ENCODE data around the gene FXR2.
"Not testable (repeated sequence)": the region's sequence is repeated elsewhere in the genome, so short reads cannot be mapped to it uniquely, and the experiment has no call there.

Gene FXR2

DNA sequence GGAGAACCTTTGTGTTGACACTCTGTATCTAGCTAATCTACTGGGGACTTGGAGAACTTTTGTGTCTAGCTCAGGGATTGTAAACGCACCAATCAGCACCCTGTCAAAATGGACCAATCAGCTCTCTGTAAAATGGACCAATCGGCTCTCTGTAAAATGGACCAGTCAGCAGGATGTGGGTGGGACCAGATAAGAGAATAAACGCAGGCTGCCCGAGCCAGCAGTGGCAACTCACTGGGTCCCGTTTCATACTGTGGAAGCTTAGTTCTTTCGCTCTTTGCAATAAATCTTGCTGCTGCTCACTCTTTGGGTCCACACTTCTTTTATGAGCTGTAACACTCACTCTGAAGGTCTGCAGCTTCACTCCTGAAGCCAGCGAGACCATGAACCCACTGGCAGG, 26.9 kb upstream of the FXR2 start:
- not testable (repeated sequence) for H3K4me1 Mint-ChIP-seq (ENCODE audit: low read depth in 2 of 2); H3K4me3 Mint-ChIP-seq; ATAC-seq (replicated peaks); DNase-seq; H3K9me3 Mint-ChIP-seq; H3K27ac Mint-ChIP-seq; H3K36me3 Mint-ChIP-seq (ENCODE audit: insufficient read depth)
- peaks cover 9 to 29% of the 10 kb centered on the region in 2 donors for H3K27me3 Mint-ChIP-seq

DNA sequence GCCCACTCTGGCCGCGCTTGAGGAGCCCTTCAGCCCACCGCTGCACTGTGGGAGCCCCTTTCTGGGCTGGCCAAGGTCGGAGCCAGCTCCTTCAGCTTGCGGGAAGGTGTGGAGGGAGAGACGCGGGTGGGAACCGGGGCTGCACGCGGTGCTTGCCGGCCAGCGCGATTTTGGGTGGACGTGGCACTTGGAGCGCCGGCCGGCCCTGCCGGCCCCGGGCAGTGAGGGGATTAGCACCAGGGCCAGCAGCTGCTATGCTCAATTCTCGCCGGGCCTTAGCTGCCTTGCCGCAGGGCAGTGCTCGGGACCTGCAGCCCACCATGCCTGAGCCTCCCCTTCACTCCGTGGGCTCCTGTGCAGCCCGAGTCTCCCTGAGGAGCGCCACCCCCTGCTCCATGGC, 26.1 kb upstream of the FXR2 start:
- no peaks in the 10 kb centered on the region for H3K36me3 Mint-ChIP-seq (ENCODE audit: insufficient read depth)
- no peak overlapping the region for H3K27ac Mint-ChIP-seq
- H3K4me1 Mint-ChIP-seq (ENCODE audit: low read depth in 2 of 2), result no peaks in the 10 kb centered on the region
- no peaks in the 10 kb centered on the region for H3K9me3 Mint-ChIP-seq
- peaks cover under 1 to 21% of the 10 kb centered on the region in 2 donors for H3K27me3 Mint-ChIP-seq
- ATAC-seq (replicated peaks), result no peak
- DNase-seq, result no peak
- no peak overlapping the region for H3K4me3 Mint-ChIP-seq

DNA sequence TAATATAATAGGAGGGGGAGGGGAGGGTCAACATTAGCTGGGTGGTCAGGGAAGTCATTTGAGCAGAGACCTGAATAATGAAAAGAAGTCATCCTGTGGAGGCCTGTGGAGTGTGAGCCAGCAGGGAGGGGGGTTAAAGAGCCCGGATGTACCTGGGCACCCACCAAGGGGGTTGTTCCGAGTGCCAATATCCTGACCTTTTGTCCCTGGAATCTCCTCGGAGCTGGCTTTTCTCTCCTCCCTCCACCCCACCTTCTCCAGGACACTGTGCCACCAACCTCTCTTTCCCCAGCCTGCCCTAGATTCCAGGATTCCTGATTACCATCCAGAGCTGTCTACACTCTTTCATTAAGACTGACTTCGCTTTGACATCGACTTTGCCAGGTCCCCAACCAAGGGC, 21.5 kb upstream of the FXR2 start:
- no peak overlapping the region for H3K4me3 Mint-ChIP-seq
- H3K36me3 Mint-ChIP-seq (ENCODE audit: insufficient read depth), result no peaks in the 10 kb centered on the region
- H3K9me3 Mint-ChIP-seq, result no peaks in the 10 kb centered on the region
- H3K27ac Mint-ChIP-seq, result peak overlapping the region in 1 of 2 donors; percentile 20
- peaks cover 0 to 7% of the 10 kb centered on the region in 2 donors for H3K27me3 Mint-ChIP-seq
- no peak for ATAC-seq (replicated peaks)
- H3K4me1 Mint-ChIP-seq (ENCODE audit: low read depth in 2 of 2), result no peaks in the 10 kb centered on the region
- no peak for DNase-seq

DNA sequence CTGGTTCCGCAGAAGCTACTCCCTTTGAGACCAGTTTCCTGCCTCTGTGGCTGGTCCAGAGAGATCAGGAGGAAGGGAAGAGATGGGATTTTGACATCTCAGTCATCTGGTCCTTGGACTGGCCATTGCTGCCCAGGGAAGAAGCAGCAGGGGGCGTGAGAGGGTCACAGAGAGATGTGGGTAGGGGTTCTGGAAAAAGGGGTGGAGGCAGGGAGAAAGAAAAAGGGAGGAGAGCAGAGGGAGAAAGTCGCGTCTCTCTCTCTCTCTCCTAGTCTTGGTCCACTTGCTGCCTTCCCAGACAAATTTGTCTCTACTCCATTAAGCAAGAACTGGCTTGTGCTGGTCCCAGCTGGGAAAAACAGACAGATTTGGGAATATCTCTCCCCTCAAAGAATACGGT, 19.7 kb upstream of the FXR2 start:
- DNase-seq (no peak), ATAC-seq (replicated peaks) (no peak)
- no peaks in the 10 kb centered on the region for H3K36me3 Mint-ChIP-seq (ENCODE audit: insufficient read depth)
- peaks cover 0 to 7% of the 10 kb centered on the region in 2 donors for H3K27me3 Mint-ChIP-seq
- H3K4me3 Mint-ChIP-seq, result no peak overlapping the region
- no peaks in the 10 kb centered on the region for H3K9me3 Mint-ChIP-seq
- no peaks in the 10 kb centered on the region for H3K4me1 Mint-ChIP-seq (ENCODE audit: low read depth in 2 of 2)
- no peak overlapping the region for H3K27ac Mint-ChIP-seq

DNA sequence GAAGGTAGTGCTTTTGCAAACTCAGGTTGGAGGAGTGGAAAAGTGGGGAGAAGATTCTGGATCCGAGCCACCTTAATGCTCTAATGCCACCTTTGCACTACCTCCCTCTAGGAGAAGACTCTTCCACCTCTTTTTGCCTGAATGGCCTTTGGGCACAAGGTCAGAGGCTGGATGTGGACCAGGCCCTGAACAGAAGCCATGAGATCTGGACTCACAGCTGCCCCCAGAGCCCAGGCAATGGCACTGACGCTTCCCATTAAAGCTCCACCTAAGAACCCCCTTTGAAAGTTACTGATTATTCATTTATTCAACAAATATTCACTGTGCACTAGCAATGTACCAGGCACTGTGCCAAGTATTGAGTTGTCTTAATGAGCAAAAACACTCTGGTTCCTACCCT, 18.4 kb upstream of the FXR2 start:
- no peak overlapping the region for H3K27ac Mint-ChIP-seq
- DNase-seq (no peak), ATAC-seq (replicated peaks) (no peak)
- no peak overlapping the region for H3K4me3 Mint-ChIP-seq
- no peaks in the 10 kb centered on the region for H3K36me3 Mint-ChIP-seq (ENCODE audit: insufficient read depth)
- H3K27me3 Mint-ChIP-seq, result peaks cover 0 to 7% of the 10 kb centered on the region in 2 donors
- H3K4me1 Mint-ChIP-seq (ENCODE audit: low read depth in 2 of 2), result no peaks in the 10 kb centered on the region
- no peaks in the 10 kb centered on the region for H3K9me3 Mint-ChIP-seq

DNA sequence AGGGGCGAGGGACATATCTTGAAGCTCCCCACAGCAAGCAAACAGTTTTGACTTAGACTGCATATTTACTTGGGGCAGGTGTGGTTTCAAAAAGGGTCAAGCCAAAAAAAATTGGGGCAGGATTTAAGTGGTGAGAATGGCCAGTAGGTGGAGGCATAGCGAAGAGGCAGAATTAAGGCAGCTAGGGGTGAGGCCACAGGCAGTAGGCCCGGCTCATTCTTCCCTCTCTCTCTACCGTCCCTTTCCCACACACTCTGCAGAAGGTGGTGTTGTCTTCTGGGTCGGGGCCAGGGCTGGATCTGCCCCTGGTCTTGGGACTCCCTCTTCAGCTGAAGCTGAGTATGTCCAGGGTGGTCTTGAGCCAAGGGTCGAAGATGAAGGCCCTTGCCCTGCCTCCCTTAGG, 17.8 kb upstream of the FXR2 start:
- H3K27me3 Mint-ChIP-seq, result peaks cover 0 to 7% of the 10 kb centered on the region in 2 donors
- no peak for DNase-seq
- peaks cover 0 to under 1% of the 10 kb centered on the region in 2 donors for H3K4me1 Mint-ChIP-seq (ENCODE audit: low read depth in 2 of 2)
- peak overlapping the region in 1 of 2 donors; percentile 59 for H3K27ac Mint-ChIP-seq
- no peaks in the 10 kb centered on the region for H3K36me3 Mint-ChIP-seq (ENCODE audit: insufficient read depth)
- ATAC-seq (replicated peaks), result no peak
- H3K4me3 Mint-ChIP-seq, result no peak overlapping the region
- no peaks in the 10 kb centered on the region for H3K9me3 Mint-ChIP-seq

DNA sequence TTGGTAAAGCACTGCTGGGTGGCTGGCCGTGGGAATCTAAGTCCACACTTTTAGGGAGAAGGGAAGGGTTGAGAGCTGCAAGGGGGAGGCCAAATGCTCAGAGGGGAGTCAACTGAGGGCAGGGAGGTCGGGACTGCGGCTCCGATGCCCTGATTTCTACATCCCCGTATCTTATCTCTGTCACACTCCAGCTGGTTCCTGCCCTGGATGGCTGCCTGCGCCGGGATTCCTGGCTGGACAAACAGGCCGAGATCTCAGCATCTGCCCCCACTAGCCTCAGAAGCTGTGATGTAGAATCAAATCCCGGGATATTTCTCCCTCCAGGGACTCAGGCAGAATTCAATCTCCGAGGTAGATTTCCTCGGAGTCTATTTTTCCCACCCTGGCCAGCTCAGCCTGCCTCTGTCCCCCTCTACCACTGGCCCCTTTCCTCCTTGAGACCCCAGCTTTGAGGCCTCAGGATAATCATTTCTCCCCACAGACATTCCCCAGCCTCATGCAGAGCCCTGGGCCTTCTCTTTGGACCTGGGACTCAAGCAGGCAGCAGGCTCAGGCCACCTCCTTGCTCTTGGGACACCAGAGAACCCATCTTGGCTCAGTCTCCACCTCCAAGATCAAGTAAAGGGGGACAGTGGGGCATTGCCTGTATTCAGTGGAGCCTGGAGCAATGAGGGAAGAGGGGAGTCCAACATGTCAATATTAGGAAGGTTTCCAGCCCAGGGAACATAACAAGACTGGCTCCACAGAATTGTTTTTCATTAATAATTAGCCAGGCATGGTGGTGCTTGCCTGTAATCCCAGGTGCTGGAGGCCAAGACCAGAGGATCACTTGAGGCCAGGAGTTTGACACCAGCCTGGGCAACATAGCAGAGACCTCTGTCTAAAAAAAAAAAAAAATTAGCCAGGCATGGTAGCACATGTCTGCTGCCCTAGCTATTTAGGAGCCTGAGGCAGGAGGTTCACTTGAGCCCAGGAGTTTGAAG, 17.0 kb upstream of the FXR2 start:
- ATAC-seq (replicated peaks), result no peak
- peaks cover 0 to 7% of the 10 kb centered on the region in 2 donors for H3K27me3 Mint-ChIP-seq
- DNase-seq, result no peak
- no peaks in the 10 kb centered on the region for H3K9me3 Mint-ChIP-seq
- peaks cover 4 to 5% of the 10 kb centered on the region in 2 donors for H3K4me1 Mint-ChIP-seq (ENCODE audit: low read depth in 2 of 2)
- H3K36me3 Mint-ChIP-seq (ENCODE audit: insufficient read depth), result no peaks in the 10 kb centered on the region
- no peak overlapping the region for H3K4me3 Mint-ChIP-seq
- peak overlapping the region in 1 of 2 donors; percentile 59 for H3K27ac Mint-ChIP-seq

DNA sequence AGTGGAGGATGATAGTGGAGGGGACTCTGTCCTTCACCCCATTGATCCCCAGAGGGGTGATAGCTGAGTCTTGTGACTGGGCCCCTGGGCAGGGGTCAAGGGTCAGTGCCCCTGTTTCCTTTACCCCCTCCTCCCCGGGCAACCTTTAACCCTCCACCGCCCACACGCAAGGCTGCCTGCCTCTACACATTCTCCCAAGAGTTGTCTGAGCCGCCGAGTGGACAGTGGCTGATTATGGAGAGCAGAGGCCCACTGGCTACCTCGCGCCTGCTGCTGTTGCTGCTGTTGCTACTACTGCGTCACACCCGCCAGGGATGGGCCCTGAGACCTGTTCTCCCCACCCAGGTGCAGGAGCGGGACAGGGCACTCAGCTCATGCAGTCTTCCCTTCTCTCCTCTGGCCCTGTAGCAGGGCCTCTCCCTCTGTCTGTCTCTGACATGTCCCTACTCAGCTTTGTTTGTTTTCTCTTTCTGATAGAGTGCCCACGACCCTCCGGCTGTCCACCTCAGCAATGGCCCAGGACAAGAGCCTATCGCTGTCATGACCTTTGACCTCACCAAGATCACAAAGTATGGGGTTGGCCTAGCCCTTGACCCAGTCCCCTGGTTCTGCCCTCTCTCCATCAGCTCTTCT, 15.4 kb upstream of the FXR2 start, which contains the start of gene SHBG:
SHBG (plus strand) TSS at position 197 of the 633 bp plus-strand sequence; CDS start at position 235, 38 bp downstream.
- peaks cover 0 to 7% of the 10 kb centered on the region in 2 donors for H3K27me3 Mint-ChIP-seq
- H3K9me3 Mint-ChIP-seq, result no peaks in the 10 kb centered on the region
- ATAC-seq (replicated peaks), result no peak
- peaks cover 8 to 11% of the 10 kb centered on the region in 2 donors for H3K4me1 Mint-ChIP-seq (ENCODE audit: low read depth in 2 of 2)
- H3K36me3 Mint-ChIP-seq (ENCODE audit: insufficient read depth), result peaks cover 5% of the 10 kb centered on the region
- DNase-seq, result no peak
- no peak within 1 kb of the TSS for H3K27ac Mint-ChIP-seq
- no peak within 1 kb of the TSS for H3K4me3 Mint-ChIP-seq

DNA sequence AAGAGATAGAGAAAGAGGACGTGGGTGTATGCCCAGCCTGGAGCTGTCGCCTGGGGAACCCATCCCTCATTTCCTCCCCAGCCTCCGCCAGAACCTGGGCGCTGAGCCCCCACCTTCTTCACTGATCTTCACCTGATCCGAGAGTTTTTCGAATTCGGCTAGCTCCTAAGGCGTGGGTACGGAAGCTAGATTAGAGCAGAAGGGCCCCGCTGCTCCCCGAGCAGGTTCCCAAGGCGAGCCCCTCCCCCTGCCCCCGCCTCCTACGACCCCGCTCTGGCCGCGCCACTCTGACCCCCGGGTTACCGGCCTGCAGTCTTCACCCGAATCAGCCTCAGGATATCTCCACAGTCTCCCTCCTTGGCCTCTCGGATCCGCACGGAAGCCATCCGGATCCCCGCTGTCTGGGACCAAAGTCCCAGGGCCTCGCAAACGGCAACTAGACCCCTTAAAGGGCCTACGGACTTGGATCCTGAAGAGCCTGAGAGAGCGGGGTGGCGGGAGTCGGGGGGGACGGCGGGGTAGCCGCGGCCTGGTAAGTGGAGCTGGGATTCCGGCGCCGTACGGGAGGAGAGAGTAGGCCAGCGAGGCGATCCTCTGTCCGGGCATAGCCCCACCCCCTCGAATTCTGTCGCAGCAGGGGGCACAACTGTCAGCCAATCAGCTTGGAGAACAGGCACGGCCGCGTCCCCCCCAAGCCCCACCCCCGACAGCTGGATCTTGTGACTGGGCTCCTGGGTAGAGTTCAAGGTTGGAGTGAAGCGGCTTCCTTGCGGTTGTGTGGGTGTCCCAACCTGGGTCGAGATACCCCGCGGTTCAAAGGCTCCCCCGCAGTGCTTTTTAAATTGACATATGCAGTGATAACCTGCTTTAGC, 12.8 kb upstream of the FXR2 start, which contains the start of gene SAT2:
SAT2 (minus strand) TSS at position 572 of the 872 bp plus-strand sequence; CDS start at position 386, 186 bp downstream.
- peak; percentile 64 to 71 (median 70) for DNase-seq
- no peaks in the 10 kb centered on the region for H3K27me3 Mint-ChIP-seq
- ATAC-seq (replicated peaks), result peak; percentile 94
- peak within 1 kb of the TSS; percentile 84 to 91 for H3K27ac Mint-ChIP-seq
- peaks cover 5% of the 10 kb centered on the region for H3K36me3 Mint-ChIP-seq (ENCODE audit: insufficient read depth)
- peak within 1 kb of the TSS; percentile 90 to 92 for H3K4me3 Mint-ChIP-seq
- peaks cover 8 to 11% of the 10 kb centered on the region in 2 donors for H3K4me1 Mint-ChIP-seq (ENCODE audit: low read depth in 2 of 2)
- H3K9me3 Mint-ChIP-seq, result no peaks in the 10 kb centered on the region

DNA sequence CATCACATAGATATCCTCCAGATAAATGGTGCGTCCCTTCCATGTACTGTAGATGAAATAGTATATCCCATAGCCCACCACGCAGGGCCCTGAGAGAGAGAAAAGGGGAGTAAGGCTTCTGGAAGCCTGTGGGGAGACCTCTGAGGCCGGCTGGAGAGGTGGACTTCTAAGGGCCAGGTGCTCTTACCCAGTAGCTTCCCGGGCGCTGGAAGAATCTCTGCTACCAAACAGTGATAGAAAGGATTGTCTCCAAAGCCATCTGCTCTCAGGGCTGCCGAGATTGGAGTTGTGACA, 12.2 kb upstream of the FXR2 start:
- Mint-ChIP-seq H3K4me3 (peak overlapping the region; percentile 90 to 92), H3K9me3 (no peaks in the 10 kb centered on the region), H3K4me1 (ENCODE audit: low read depth in 2 of 2) (peaks cover 8 to 11% of the 10 kb centered on the region in 2 donors), H3K27me3 (no peaks in the 10 kb centered on the region), H3K27ac (peak overlapping the region; percentile 84 to 91), H3K36me3 (ENCODE audit: insufficient read depth) (peaks cover 5% of the 10 kb centered on the region)
- ATAC-seq (replicated peaks), result no peak
- DNase-seq, result no peak

DNA sequence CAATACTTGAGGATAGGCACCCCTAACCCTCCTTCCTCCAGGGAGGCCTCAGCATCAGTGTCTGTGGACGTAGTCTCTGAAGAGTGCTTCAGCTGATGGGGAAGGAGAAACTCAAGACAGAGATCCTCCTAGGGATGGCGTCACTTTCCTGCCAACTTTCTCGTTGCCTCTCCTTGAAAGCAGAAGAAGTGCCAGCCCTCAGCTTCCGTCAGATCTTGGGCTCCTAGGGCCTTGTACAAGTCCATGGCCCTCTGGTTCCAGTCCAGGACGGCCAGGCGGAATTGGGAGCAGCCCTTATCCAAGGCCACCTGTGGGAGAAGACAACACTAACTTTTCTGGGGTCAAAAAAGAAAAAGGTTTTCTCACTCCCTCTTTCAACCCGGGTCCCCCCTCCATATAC, 11.6 kb upstream of the FXR2 start:
- Mint-ChIP-seq H3K9me3 (no peaks in the 10 kb centered on the region), H3K4me1 (ENCODE audit: low read depth in 2 of 2) (peaks cover 8 to 11% of the 10 kb centered on the region in 2 donors), H3K4me3 (peak overlapping the region; percentile 90 to 92), H3K36me3 (ENCODE audit: insufficient read depth) (peaks cover 5% of the 10 kb centered on the region), H3K27me3 (no peaks in the 10 kb centered on the region), H3K27ac (peak overlapping the region; percentile 84 to 91)
- DNase-seq (no peak), ATAC-seq (replicated peaks) (no peak)

DNA sequence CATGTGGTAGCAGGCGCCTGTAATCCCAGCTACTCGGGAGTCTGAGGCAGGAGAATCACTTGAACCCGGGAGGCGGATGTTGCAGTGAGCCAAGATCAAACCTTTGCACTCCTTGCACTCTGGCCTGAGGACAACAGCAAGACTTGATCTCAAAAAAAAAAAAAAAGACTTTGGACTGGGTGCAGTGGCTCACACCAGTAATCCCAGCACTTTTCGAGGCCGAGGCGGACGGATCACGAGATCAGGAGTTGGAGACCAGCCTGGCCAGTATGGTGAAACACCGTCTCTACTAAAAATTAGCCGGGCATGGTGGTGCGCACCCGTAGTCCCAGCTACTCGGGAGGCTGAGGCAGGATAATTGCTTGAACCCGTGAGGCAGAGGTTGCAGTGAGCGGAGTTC, 11.1 kb upstream of the FXR2 start:
- H3K9me3 Mint-ChIP-seq; H3K27me3 Mint-ChIP-seq; ATAC-seq (replicated peaks); H3K36me3 Mint-ChIP-seq (ENCODE audit: insufficient read depth); DNase-seq: not testable (repeated sequence)
- Mint-ChIP-seq H3K4me3 (peak overlapping the region; percentile 90 to 92), H3K27ac (peak overlapping the region in 1 of 2 donors; percentile 91), H3K4me1 (ENCODE audit: low read depth in 2 of 2) (peaks cover 8 to 11% of the 10 kb centered on the region in 2 donors)

DNA sequence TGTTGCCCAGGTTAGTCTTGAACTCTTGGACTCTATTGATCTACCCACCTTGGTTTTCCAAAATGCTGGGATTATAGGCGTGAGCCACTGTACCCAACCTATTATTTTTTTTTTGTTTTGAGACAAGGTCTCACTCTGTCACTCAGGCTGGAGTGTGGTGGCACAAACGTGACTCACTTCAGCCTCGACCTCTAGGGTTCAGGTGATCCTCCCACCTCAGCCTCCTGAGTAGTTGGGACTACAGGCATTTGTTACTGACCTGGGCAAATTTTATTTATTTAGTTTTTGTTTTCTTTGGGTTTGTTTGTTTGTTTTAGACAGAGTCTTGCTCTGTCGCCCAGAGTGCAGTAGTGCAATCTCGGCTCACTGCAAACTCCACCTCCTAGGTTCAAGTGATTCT, 9.0 kb upstream of the FXR2 start:
- no peak overlapping the region for H3K4me3 Mint-ChIP-seq
- H3K4me1 Mint-ChIP-seq (ENCODE audit: low read depth in 2 of 2), result peaks cover 8 to 11% of the 10 kb centered on the region in 2 donors
- H3K9me3 Mint-ChIP-seq, result no peaks in the 10 kb centered on the region
- DNase-seq, result no peak
- peaks cover 5% of the 10 kb centered on the region for H3K36me3 Mint-ChIP-seq (ENCODE audit: insufficient read depth)
- no peaks in the 10 kb centered on the region for H3K27me3 Mint-ChIP-seq
- ATAC-seq (replicated peaks), result no peak
- H3K27ac Mint-ChIP-seq, result no peak overlapping the region

Measured in effector memory CD8-positive, alpha-beta T cell (primary cell).